ENCODE data around the gene MED13L.

Gene MED13L

GRCh38 chr12:116074686-116075085, 202.8 kb downstream of the MED13L start:
- no peak for DNase-seq

- DNase-seq: no peak
These were observed 205.8 kb downstream of the MED13L start for GRCh38 chr12:116071555-116072230.

- DNase-seq: no peak
These were observed 207.0 kb downstream of the MED13L start for GRCh38 chr12:116070444-116070843.

GRCh38 chr12:116069943-116070342, 207.6 kb downstream of the MED13L start:
- DNase-seq: no peak

- DNase-seq: no peak
These were observed 208.6 kb downstream of the MED13L start for GRCh38 chr12:116068853-116069252.

GRCh38 chr12:116068371-116068770, 209.1 kb downstream of the MED13L start:
- no peak for DNase-seq

- DNase-seq: peak; percentile 60
These were observed 209.6 kb downstream of the MED13L start for GRCh38 chr12:116067892-116068291.

- DNase-seq: peak; percentile 81
These were observed 210.9 kb downstream of the MED13L start for GRCh38 chr12:116066381-116067230.

GRCh38 chr12:116065606-116066005, 211.9 kb downstream of the MED13L start:
- DNase-seq: no peak

- DNase-seq: no peak
These were observed 213.0 kb downstream of the MED13L start for GRCh38 chr12:116064493-116064892.

GRCh38 chr12:116062698-116063097, 214.8 kb downstream of the MED13L start:
- no peak for DNase-seq

- peak; percentile 49 for DNase-seq
These were observed 216.7 kb downstream of the MED13L start for GRCh38 chr12:116060764-116061163.

GRCh38 chr12:116059904-116060303, 217.6 kb downstream of the MED13L start:
- DNase-seq: no peak

GRCh38 chr12:116058574-116058973, 218.9 kb downstream of the MED13L start:
- DNase-seq: no peak

GRCh38 chr12:116057356-116057755, 220.1 kb downstream of the MED13L start:
- no peak for DNase-seq

GRCh38 chr12:116055895-116056607, 221.4 kb downstream of the MED13L start:
- DNase-seq: no peak

GRCh38 chr12:116054280-116054679, 223.2 kb downstream of the MED13L start:
- no peak for DNase-seq

GRCh38 chr12:116053479-116054200, 223.9 kb downstream of the MED13L start:
- DNase-seq: no peak

GRCh38 chr12:116050275-116050674, 227.2 kb downstream of the MED13L start:
- no peak for DNase-seq

- no peak for DNase-seq
These were observed 228.6 kb downstream of the MED13L start for GRCh38 chr12:116048879-116049278.

GRCh38 chr12:116046039-116046438, 231.5 kb downstream of the MED13L start:
- DNase-seq: no peak

GRCh38 chr12:116045150-116045549, 232.3 kb downstream of the MED13L start:
- DNase-seq: no peak
